CD4-positive, alpha-beta T cell treated with Interleukin-4 for 4 hours (primary cell): ENCODE measurements around the gene APOC1.
A peak's percentile ranks its signal among the peaks of the same experiment; 100 is the strongest.
"Not testable (repeated sequence)": the region's sequence is repeated elsewhere in the genome, so short reads cannot be mapped to it uniquely, and the experiment has no call there.

ENCODE experiments used
- DNase-seq: peaks from one replicate; pipeline ENCODE4 v3.0.0-alpha.2; 2020

APOC1 gene

GRCh38 chr19:44914433-44915206 is at the start of gene APOC1:
TSS of gene APOC1 (plus strand) at chr19:44914608. CDS start at chr19:44914892, 284 bp downstream.
- peak; percentile 70 for DNase-seq

- DNase-seq: no peak
Observed at GRCh38 chr19:44865196-44865767, 49.1 kb upstream of the APOC1 start.

GRCh38 chr19:44866664-44867063 is 47.7 kb upstream of the APOC1 start:
- no peak for DNase-seq

- DNase-seq: no peak
Observed at GRCh38 chr19:44867578-44867977, 46.8 kb upstream of the APOC1 start.

- no peak for DNase-seq
Observed at GRCh38 chr19:44869733-44870470, 44.5 kb upstream of the APOC1 start.

GRCh38 chr19:44871809-44872208 is 42.6 kb upstream of the APOC1 start:
- no peak for DNase-seq

GRCh38 chr19:44872661-44873060 is 41.7 kb upstream of the APOC1 start:
- DNase-seq: no peak

- DNase-seq: no peak
Observed at GRCh38 chr19:44874317-44874716, 40.1 kb upstream of the APOC1 start.

GRCh38 chr19:44875666-44876451 is 38.5 kb upstream of the APOC1 start:
- no peak for DNase-seq

- no peak for DNase-seq
Observed at GRCh38 chr19:44876930-44877535, 37.4 kb upstream of the APOC1 start.

- no peak for DNase-seq
Observed at GRCh38 chr19:44878120-44878865, 36.1 kb upstream of the APOC1 start.

- DNase-seq: no peak
Observed at GRCh38 chr19:44879309-44880065, 34.9 kb upstream of the APOC1 start.

- DNase-seq: no peak
Observed at GRCh38 chr19:44882063-44882462, 32.3 kb upstream of the APOC1 start.

GRCh38 chr19:44882619-44883397 is 31.6 kb upstream of the APOC1 start:
- not testable (repeated sequence) for DNase-seq

GRCh38 chr19:44883922-44884321 is 30.5 kb upstream of the APOC1 start:
- no peak for DNase-seq

GRCh38 chr19:44884566-44884965 is 29.8 kb upstream of the APOC1 start:
- DNase-seq: no peak

- DNase-seq: no peak
Observed at GRCh38 chr19:44886141-44886540, 28.3 kb upstream of the APOC1 start.

GRCh38 chr19:44887648-44888047 is 26.8 kb upstream of the APOC1 start:
- no peak for DNase-seq

GRCh38 chr19:44888335-44888734 is 26.1 kb upstream of the APOC1 start:
- DNase-seq: not testable (repeated sequence)

GRCh38 chr19:44889830-44890365 is 24.5 kb upstream of the APOC1 start:
- no peak for DNase-seq
